HTR-8/SVneo (cell line): ENCODE results near the gene ACAN.

Experiments used
- DNase-seq: peaks from one replicate; pipeline ENCODE4 v3.0.0; 2011; ENCODE audit warnings: low spot score, mixed read lengths; ENCODE audit not compliant: insufficient read length
- FAIRE-seq: peaks from 2 replicates; lab custom pipeline; 2011; peaks lifted over from hg19 to GRCh38; lab: Jason Lieb, UNC

Gene ACAN

GRCh38 chr15:88839146-88839545 is 35.9 kb downstream of the ACAN start:
- FAIRE-seq, result no peak
- DNase-seq, result no peak

- DNase-seq (no peak), FAIRE-seq (no peak)
These were observed 36.7 kb downstream of the ACAN start for GRCh38 chr15:88839961-88840360.

- DNase-seq, result no peak
- no peak for FAIRE-seq
These were observed 38.0 kb downstream of the ACAN start for GRCh38 chr15:88841236-88841635.

- DNase-seq, result no peak
- FAIRE-seq, result no peak
These were observed 38.9 kb downstream of the ACAN start for GRCh38 chr15:88842156-88842555.

- DNase-seq (no peak), FAIRE-seq (no peak)
These were observed 40.1 kb downstream of the ACAN start for GRCh38 chr15:88843334-88843733.

GRCh38 chr15:88844749-88845386 is 41.6 kb downstream of the ACAN start:
- DNase-seq (no peak), FAIRE-seq (no peak)

GRCh38 chr15:88845616-88846015 is 42.4 kb downstream of the ACAN start:
- FAIRE-seq (no peak), DNase-seq (no peak)

GRCh38 chr15:88847144-88847543 is 43.9 kb downstream of the ACAN start:
- FAIRE-seq (no peak), DNase-seq (no peak)

- DNase-seq (no peak), FAIRE-seq (no peak)
These were observed 45.0 kb downstream of the ACAN start for GRCh38 chr15:88848203-88848602.

- DNase-seq (no peak), FAIRE-seq (no peak)
These were observed 46.3 kb downstream of the ACAN start for GRCh38 chr15:88849376-88850072.

- FAIRE-seq (no peak), DNase-seq (no peak)
These were observed 49.2 kb downstream of the ACAN start for GRCh38 chr15:88852476-88852875.

GRCh38 chr15:88858934-88859333 is 55.7 kb downstream of the ACAN start:
- FAIRE-seq (no peak), DNase-seq (no peak)

- DNase-seq (no peak), FAIRE-seq (no peak)
These were observed 56.3 kb downstream of the ACAN start for GRCh38 chr15:88859550-88859949.

GRCh38 chr15:88860212-88860611 is 57.0 kb downstream of the ACAN start:
- FAIRE-seq, result no peak
- DNase-seq, result no peak

- FAIRE-seq (no peak), DNase-seq (no peak)
These were observed 60.2 kb downstream of the ACAN start for GRCh38 chr15:88863412-88863811.

- no peak for FAIRE-seq
- DNase-seq, result no peak
These were observed 61.7 kb downstream of the ACAN start for GRCh38 chr15:88864861-88865497.

GRCh38 chr15:88865498-88866099 is 62.4 kb downstream of the ACAN start:
- no peak for FAIRE-seq
- no peak for DNase-seq

- DNase-seq (no peak), FAIRE-seq (no peak)
These were observed 63.2 kb downstream of the ACAN start for GRCh38 chr15:88866295-88866881.

GRCh38 chr15:88871313-88871712 is 68.1 kb downstream of the ACAN start:
- FAIRE-seq, result no peak
- DNase-seq, result no peak

- DNase-seq (no peak), FAIRE-seq (no peak)
These were observed 68.9 kb downstream of the ACAN start for GRCh38 chr15:88872106-88872505.

- no peak for FAIRE-seq
- DNase-seq, result no peak
These were observed 69.5 kb downstream of the ACAN start for GRCh38 chr15:88872706-88873105.
